Measurements from ENCODE around the gene HDAC11.
A peak's percentile ranks its signal among the peaks of the same experiment; 100 is the strongest.
"Not testable (repeated sequence)": the region's sequence is repeated elsewhere in the genome, so short reads cannot be mapped to it uniquely, and the experiment has no call there.

HDAC11 gene

GRCh38 chr3:13479582-13480339 lies at the start of gene HDAC11:
HDAC11 (plus strand) TSS chr3:13480306; CDS start chr3:13480348, 42 bp downstream.
- DNase-seq = peak; percentile 99 to 100 (median 100)

DNA sequence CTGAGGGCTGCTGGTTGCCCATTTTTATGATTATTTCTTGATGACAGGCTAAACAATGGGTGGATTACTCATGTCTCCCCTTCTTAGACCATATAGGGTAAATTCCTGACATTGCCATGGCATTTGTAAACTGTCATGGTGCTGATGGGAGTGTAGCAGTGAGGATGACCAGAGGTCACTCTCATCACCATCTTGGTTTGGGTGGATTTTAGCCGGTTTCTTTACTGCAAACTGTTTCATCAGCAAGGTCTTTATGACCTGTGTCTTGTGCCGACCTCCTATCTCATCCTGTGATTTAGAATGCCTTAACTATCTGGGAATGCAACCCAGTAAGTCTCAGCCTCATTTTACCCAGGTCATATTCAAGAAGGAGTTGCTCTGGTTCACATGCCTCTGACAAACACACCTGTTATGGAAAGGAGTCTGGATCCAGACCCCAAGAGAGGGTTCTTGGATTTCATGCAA lies 49.7 kb upstream of the HDAC11 start:
- not testable (repeated sequence) for DNase-seq

DNA sequence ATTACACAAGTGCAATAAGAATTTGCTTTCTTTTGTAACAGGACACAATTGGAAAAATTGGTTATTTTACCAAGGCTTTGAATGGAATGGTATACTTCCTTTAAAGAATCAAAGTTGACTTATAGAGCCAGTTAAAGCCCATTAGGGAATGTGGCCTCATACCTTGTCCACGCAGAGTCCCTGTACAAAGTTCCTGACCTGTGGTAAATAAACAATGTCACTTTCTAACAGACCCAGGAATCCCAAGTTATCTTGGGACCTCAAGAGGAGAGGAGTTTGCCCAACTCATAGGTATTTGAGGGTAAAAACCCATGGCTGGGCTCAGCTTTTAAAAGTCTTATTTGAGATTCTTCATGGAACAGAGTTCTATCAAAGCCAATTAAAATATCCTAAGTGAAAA lies 48.0 kb upstream of the HDAC11 start:
- no peak for DNase-seq

- no peak for DNase-seq
Observed at GRCh38 chr3:13433912-13434311, 46.2 kb upstream of the HDAC11 start.

DNA sequence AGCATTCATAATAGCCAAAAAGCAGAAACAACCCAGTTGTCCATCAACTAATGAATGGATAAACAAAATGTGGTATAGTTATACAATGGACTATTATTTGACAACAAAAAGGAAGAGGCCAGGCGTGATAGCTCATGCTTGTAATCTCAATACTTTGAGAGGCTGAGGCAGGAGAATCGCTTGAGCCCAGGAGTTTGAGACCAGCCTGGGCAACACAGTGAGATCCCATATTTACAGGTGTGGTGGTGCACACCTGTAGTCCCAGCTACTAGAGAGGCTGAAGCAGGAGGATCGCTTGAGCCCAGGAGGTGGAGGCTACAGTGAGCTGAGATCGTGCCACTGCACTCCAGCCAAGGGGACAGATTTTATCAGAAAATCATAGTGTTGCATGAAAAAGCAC lies 43.9 kb upstream of the HDAC11 start:
- DNase-seq = not testable (repeated sequence)

- no peak for DNase-seq
Observed at GRCh38 chr3:13440204-13440817, 39.8 kb upstream of the HDAC11 start.

GRCh38 chr3:13442882-13443281 lies 37.2 kb upstream of the HDAC11 start:
- not testable (repeated sequence) for DNase-seq

GRCh38 chr3:13451301-13451673 lies 28.8 kb upstream of the HDAC11 start:
- peak; percentile 12 to 27 (median 17) for DNase-seq

GRCh38 chr3:13452490-13453335 lies 27.4 kb upstream of the HDAC11 start:
- DNase-seq = peak; percentile 69 to 77 (median 75)

DNA sequence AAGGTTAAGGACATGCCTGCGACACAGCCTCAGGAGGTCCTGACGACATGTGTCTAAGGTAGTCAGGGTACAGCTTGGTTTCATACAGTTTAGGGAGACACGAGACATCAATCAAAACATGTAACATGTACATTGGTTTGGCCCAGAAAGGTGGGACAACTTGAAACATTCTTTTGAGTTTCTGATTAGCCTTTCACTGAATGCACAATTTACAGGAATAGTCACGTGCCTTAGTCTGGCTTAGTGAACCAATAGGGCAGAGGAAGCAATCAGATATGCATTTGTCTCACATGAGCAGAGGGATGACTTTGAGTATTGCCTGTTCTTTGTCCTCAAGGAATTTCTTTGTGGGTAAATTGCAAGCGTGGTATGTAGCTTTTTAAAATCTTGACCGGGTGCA lies 24.5 kb upstream of the HDAC11 start:
- DNase-seq = no peak

DNA sequence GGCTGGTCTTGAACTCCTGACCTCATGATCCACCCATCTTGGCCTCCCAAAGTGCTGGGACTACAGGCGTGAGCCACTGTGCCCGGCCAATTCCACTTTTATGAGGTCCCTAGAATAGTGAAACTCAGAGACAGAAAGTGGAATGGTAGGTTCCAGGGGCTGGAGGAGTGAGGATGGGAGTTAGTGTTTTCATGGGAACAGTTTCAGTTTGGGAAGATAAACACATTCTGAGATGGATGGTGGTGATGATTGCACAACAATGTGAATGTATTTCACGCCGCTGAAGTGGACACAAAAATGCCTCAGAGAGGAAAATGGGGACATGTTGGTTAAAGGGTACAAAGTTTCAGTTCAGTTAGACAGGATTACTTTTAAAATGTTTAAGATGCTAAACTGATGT lies 22.5 kb upstream of the HDAC11 start:
- no peak for DNase-seq

DNA sequence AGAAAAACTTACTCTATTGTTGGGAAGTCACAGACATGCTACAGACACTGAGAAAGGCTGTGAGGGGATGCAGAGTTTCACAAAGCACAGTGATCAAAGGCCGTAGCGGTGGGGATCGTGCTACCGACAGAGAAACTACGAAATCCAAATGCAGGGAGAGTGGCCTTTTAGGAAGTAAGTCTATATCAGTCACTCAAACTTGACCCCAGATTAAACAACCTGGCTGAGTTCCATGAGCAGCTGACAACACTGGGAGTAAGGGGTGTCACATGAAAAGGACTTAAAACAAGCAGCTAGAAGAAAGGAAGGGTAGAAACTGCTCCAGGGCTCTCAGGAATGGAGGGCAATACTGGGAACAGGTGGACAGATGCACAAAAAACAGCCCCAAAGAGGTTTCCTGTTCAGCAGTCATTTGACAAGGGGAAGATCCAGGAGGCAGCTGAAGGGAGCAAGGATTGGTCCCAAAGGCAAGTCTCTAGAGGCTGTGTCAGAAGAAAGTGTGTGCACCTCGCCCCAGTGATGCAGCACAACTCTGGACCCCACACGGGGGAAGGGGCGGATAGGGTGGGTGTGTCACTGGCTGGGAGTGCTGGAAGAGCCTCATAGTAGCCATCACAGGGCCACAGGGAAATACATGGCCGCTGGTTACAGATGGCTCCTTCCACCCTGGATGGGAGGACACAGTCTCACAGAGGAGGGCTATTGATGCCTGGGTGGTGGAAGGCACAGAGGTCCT lies 20.3 kb upstream of the HDAC11 start:
- DNase-seq = no peak

GRCh38 chr3:13460341-13460736 lies 19.8 kb upstream of the HDAC11 start:
- DNase-seq = no peak

DNA sequence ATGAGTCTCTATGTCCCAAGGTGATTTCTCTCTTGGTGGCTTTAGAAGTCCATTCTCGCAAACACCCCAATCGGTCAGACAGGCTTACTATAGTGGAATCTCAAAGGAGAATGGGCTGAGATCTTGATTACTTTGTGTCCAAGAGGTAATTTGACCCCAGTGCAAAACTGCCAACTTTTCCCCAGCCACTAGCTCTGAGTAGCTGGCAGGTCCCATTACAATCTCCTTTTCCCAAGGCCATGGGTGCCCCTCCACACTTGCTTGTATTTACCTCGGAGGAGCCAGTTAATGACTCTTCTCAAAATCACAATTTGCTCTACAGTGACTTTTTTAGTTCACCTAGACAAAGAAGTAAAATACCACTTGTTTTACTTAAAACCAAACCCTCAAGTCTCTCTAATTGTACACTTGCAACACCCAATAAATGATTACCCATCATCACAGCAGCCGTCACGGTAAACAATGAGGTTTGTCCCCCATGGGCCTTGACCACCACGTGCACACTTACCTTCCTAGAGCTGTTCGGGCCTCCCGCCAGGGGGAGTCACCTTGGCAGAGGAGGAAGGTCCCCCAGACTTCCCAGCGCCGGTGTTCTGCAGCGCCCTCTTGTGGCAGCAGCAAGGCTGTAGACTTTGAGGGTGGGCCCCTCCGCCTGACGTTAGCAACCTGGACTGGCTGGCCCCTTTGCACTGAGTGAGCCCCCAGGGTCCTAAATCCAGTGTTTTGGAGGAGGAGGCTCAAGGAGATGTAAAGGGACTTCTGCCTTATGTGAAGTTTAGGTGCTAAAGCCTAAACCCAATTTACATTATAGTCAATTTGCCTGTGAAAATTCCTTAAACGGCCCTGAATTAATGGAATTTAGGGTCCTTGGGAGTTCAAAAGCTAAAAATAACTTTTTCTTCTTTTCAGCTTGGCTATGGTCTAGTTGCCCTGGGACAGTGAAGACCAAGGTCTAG lies 18.7 kb upstream of the HDAC11 start:
- DNase-seq = peak; percentile 43 to 73 (median 55)

- DNase-seq = no peak
Observed at GRCh38 chr3:13462125-13462629, 17.9 kb upstream of the HDAC11 start.

DNA sequence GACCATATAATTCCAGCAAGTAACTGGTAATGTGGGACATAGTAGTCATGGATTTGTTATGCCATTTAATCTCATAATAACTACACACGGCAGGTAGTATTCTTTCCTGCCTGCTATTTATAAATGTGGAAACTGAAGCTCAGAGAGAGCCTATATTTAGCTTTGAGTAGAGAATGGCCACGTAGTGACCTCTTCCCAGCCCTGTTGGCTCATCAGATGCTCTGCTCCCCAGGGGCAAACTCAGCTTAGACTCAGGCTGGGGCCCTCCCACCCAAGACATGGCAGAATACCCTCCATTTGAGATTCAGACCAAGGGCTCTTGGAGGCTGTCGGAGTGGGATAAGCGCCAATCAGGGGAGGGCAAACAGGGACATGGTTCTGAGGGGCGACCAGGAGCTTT lies 17.3 kb upstream of the HDAC11 start:
- DNase-seq = no peak

GRCh38 chr3:13463618-13464400 lies 16.3 kb upstream of the HDAC11 start:
- DNase-seq = no peak

DNA sequence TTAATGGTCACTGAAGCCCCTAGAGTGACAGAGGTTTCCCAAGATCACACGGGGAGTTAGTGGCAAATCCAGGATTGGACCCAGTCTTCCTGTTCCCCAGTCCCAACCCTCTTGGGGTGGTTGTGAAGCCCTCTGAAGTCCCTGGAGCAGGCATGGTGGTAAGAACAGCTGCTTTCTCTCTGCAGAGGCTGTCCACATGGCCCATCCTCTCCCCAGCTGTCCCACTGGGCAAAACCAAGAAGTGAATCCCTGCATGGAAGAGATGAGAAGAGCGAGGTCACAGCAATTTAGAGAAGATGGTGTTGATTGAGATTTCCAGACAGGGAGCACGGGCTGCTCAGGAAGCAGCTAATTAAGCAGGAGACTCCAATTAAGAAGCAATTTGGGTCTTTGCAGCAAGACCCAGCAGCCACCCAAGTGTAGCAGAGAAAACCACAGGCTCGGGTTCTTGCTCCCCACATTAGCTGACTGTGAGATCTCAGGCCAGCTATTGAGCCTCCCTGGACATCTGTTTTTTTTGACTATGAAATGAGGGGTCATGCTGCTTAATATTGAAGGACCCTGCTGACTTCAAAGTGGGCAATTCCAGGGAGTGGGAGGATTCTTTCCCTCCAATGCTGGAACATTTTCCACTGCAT lies 14.8 kb upstream of the HDAC11 start:
- no peak for DNase-seq

DNA sequence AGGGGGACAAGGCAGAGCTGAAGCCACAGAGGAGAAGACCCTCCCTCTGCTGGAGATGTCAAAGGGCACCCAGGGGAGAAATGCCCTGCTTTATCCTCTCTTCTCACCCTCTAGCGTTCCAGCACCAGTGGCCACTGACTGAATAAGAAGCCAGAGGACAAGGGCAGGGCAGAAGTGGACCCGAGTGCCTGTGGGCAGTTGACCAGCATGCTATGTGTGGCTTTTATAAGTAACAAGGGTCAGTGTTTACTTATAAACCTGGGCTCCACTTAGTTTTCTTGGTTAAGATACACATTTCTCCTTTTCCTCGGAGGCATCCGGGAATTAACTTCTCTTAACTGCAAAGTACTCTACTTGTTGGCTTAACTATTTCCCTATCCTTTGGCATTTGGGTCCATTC lies 13.3 kb upstream of the HDAC11 start:
- DNase-seq = no peak

All from suppressor macrophage treated with lipopolysaccharide for 1 hour (primary cell).